ENCODE results near the gene CCL28.

CCL28 gene

GRCh38 chr5:43354774-43355173 is 57.4 kb downstream of the CCL28 start:
- DNase-seq, result no peak

GRCh38 chr5:43353668-43354067 is 58.5 kb downstream of the CCL28 start:
- DNase-seq, result no peak

DNA sequence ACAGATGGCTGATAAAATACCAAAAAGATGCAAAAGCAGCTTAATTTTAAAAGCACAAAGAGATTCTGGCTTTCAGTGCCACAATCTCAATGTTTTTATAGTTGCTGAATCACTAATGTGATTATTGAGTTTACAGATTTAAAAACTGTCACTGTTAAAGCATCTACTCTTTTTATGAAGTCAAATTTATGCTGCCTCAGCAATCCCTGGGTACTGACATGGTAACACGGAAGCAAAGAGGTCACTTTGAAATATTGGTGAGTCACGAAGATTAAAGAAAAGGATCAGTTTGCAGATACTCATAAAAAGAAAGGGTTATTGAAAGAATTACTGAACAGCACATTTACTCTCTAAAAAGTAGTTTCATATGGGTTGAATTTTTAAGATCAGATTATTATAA is 59.3 kb downstream of the CCL28 start:
- no peak for DNase-seq

DNA sequence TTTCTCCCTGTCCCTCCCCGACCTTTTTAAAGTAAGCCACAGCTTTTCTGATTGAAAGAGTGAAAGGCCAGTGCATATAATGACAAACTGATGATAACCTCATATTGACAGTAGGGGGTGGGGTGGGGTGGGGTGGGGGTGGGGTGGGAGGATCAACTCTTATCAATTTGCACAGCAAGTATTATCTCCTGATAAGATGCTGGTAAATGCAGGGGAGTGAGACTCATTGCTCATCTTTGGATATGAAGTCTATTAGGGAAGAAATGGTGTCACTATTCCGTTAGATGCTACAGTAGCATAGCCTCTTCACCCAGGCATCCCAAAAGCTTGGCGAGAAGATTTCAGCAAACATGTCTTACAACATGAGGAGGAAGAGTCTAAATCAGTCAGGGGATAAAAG is 60.1 kb downstream of the CCL28 start:
- no peak for DNase-seq

DNA sequence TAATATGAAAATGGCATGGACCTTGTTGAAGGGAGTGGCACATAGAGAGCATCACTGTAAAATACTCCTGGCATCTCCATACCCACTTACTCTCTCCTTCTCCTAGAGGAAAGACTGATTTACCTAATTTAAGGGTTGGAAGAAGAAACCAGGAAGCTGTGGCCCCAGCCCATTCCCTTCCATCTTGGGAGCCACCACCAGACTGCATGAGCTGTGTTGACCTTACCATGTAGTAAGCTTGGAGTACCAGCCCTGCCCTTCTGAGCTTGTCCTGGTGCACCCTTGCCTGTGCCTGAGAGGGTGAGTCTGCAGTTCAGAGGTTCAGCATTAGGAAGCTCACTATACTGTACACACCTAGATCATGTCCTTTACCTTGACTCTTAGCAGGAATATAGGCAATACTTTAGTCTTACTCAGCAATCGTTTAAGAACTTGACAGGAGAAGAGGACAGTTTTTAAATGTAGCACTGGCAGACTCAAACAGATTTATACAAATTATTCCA is 63.3 kb downstream of the CCL28 start:
- no peak for DNase-seq

- no peak for DNase-seq
Measured at GRCh38 chr5:43348207-43348606, 64.0 kb downstream of the CCL28 start.

- DNase-seq, result no peak
Measured at GRCh38 chr5:43338862-43339261, 73.3 kb downstream of the CCL28 start.

DNA sequence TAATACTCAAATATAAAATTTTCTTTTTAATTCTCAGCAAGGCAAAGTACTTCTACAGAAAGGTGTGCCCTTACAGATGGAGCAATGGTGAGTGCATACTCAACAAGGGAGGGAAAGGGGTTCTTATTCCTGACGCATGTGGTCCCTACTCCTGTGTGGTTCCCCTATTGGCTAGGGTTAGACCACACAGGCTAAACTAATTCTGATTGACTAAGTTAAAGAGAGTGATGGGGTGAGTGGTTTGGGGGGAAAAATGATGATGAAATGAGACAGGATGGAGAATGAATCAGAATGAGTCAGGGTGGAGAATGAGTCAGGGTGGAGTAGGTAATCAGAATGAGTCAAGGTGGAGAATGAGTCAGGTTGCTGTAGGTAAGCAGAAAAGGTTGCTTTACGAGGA is 76.0 kb downstream of the CCL28 start:
- DNase-seq, result no peak

DNA sequence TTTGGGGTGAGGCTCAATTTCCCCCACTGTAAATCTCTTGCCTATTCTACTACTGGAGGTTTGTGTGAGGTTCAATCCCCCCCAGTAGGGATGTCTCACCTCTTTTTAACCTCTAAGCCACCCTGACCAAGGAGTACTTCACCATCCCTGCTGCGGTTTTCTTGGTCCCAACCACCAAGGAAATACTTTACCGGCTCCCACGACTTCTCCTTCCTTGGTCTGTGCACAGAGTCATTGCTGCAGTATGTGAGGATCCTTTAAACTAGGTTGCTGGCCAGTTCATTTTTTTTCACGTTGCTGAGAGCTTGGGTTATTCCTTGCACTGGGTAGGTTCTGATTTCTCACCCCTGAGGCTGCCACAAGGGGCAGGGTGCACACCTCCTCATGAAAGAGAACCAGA is 76.5 kb downstream of the CCL28 start:
- DNase-seq, result no peak

- DNase-seq, result no peak
Measured at GRCh38 chr5:43332401-43332800, 79.8 kb downstream of the CCL28 start.

Data from NCI-H187 treated with DMSO at 0.1 percent for 48 hours (cell line).